HG03139 (cell line): Measurements from ENCODE around the gene ABCF3.

ENCODE experiments used
- ATAC-seq: cut with Tn5 transposase; IDR thresholded peaks from one replicate; pipeline ENCODE4 v1.9.1; 2021; ENCODE audit not compliant: unreplicated experiment

Gene ABCF3

DNA sequence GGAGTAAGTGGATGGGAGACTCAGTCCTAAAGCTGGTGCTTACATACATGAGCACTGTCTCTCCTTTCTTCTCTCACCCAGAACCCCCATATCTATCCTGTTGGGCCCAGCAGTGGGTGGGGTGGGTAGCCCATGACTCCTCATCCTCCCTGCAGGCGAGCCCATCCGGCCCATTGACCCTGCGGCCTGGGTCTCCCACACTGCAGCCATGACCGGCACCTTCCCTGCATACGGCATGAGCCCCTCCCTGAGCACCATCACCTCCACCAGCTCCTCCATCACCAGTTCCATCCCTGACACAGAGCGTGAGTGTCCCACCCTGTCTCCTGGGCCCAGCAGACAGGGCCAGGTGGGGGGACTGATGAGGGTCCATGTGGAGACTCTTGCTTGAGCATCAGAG is 19.3 kb upstream of the ABCF3 start:
- no peak for ATAC-seq

DNA sequence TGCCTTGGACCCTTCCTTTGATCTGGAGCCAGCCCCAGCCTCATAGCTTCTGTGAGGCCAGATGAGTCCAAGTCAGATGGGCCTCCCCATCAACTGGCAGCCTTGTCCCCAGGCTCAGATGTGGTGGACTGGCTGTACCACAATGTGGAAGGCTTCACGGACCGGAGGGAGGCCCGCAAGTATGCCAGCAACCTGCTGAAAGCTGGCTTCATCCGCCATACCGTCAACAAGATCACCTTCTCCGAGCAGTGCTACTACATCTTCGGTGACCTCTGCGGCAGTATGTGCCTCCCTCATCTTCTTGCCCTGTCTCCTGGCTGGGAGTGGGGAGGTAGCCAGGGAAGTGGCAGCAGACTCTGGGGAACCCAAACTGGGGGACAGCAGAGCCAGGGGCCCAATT is 18.2 kb upstream of the ABCF3 start:
- no peak for ATAC-seq

DNA sequence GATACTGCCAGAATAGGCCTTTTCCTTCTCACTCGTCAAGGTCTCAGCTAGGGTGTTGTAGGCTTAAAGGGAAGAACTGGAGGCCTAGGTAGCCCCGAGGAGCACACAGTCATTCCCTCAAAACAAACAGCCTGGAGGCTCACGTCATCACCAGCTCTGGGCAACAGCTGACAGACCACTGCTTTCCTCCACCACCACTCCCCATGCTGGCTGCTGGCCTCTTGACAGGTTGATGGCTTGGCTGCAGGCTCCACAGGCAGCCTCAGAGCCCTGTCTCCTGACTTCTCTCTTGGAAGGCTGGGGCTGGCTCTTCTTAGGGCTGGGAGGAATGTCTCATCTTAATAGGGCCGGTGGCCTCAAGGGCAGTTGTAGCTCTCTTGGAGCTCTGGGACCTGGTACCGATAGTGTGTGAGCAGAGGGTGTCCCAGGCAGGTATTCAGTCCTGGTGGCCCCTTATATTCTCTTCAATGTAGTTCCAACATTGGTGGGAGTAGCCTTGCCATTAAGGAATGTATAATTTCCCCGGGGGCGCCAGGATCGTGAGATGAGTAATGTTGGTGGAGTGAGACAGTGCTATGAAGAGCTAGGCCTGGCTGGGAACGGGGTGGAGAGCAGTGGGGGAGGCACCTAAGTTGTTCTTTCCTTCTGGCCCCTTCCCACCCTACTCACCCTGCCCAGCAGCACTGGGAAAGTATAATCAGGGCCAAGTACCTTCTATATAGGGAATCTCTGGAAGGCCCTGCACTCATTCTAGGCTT is 17.5 kb upstream of the ABCF3 start:
- ATAC-seq, result no peak

DNA sequence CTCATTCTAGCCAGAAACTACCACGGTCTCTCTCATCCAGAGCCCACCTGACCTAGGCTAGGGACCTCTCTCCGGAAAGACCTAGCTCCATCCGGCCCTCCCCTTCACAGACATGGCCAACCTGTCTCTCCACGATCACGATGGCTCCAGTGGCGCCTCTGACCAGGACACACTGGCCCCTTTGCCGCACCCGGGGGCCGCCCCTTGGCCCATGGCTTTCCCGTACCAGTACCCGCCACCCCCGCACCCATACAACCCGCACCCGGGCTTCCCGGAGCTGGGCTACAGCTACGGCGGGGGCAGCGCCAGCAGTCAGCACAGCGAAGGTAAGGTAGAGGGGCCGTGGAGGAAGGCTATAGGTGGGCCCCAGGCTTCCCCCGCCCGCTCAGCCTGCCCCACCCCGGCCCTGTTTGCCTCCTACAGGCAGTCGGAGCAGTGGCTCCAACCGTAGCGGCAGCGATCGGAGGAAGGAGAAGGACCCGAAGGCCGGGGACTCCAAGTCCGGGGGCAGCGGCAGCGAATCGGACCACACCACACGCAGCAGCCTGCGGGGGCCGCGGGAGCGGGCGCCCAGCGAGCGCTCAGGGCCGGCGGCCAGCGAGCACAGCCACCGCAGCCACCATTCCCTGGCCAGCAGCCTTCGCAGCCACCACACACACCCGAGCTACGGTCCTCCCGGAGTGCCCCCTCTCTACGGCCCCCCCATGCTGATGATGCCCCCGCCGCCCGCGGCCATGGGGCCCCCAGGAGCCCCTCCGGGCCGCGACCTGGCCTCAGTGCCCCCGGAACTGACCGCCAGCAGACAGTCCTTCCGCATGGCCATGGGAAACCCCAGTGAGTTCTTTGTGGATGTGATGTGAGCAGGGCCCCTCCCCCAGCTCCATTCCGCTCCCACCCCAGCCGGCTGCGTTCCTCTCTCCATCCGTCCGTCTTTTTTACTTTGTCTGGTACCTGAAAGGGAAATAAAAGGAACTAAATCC is 15.8 kb upstream of the ABCF3 start:
- no peak for ATAC-seq

DNA sequence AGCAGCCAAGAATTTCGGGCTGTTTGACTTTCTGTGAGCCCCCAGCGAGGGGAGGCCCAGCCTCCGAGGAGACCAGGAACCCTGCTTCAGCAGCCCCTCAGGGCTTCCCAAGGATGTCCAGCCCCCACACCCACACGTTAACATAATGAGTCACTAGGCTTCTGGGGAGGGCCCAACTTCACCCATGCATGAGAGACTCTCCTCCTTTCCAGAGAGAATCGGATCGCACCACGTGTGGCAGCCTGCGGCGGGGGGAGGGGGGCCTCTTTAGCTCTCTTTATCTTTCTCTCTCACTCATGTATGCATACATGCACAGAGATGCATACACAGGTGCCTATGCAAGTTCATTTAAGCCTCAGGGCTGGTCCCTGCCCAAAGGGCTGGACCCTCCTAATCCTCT is 14.4 kb upstream of the ABCF3 start:
- no peak for ATAC-seq

DNA sequence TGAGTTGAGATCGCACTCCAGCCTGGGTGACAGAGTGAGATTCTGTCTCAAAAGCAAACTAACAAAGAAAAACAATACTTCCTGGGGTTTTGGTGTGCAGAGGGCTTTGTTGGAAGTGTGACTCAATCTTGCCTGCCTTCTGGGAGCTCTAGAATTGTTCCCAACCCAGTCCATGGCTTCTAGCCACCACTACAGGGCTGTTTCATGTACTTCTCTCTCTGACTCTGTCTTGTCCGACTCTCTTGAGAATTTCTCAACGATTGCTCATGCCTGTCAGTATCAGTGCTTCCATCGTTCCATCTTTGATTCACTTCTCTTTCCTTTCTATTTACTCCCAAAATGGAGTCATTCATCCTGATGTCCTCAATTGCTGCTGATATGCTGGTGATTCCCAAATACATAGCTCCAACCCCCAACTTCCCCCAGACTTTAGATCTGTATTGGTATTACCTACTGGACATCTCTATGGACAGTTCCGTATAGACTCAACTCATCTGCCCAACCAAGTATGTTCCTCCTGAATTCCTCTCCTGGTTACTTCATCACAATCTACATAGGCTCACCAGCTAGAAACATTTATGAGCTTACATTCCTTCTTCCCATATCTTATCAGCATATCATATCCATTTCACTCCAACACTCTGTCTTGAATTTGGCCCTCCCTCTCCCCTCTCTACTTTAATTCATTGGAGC is 13.2 kb upstream of the ABCF3 start:
- no peak for ATAC-seq

DNA sequence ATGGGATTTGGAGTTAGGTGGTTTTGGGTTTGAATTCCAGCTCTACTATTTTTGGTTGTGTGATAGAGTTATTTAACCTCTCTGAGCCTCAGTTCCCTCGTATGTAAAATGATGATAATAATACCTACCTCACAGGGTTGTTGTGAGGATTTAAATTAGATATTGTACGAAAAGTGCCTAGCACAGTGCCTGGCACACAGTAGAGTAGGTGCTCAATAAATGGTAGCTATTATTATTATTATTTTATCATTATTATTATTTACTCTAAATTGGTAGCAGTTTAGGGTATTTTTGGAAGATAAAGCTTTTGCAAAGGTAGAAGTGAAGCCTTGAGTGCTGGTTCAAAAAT is 12.7 kb upstream of the ABCF3 start:
- ATAC-seq, result no peak

DNA sequence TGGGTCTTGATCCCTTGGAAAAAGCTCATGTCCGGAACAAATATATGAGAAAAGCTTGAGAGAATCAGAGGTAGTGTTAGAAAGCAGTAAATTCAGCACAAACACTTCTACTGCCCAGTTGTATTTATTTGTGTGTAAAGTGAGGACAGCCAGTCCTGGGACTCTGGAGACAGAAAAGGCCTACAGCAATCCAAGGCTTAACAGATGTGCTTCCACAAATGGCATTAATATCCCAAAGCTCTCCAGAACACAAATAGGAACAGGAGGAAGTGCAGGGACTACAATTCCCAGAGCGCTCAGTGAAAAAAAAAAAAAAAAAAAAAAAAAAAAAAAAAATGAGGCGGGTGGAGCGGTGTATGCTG is 11.7 kb upstream of the ABCF3 start:
- ATAC-seq, result no peak

DNA sequence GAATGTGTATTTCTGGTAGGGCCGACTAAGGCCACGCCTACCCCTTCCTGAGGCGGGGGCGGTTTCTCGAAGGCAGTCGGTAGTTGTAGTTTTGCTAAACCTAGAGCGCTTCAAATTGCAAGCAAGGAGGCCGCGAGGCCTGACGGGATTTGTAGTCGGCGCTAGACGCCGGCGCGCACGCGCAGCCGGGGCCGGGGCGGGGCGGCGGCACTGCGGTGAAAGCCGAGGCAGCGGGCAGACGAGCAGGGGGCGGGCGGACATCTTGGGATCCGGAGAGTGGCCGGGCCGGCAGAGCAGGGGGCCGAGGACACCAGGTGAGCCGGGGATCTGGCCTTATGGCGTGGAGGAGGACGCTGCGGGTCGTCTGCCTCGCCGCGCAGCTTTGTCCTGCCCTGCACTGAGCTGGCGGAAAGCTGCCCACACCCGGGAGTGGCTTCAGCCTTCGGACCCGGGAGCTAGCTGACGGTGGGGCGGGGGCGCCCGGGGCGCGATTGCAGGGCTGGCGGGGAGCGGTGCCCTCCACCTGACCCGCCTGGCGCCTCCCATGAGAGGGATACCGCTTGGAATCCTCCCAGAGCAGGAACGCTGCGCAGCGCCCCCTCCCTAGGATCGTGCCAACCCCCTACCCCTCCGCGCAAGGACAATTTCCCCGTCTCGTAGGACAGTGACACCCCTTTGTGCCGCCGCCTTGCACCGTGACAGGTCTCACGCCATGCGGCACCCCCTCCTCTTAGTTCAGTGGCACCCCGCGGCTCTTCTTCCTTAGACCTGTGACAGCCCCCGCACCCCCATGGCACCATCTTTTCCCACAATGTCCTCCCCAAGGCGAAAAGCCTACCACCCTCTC is 11.1 kb upstream of the ABCF3 start, which contains the start of gene AP2M1:
AP2M1 (plus strand) TSS at position 210 of the 847 bp plus-strand sequence. CDS start 2,139 bp downstream, outside the sequence.
- peak; percentile 92 for ATAC-seq

DNA sequence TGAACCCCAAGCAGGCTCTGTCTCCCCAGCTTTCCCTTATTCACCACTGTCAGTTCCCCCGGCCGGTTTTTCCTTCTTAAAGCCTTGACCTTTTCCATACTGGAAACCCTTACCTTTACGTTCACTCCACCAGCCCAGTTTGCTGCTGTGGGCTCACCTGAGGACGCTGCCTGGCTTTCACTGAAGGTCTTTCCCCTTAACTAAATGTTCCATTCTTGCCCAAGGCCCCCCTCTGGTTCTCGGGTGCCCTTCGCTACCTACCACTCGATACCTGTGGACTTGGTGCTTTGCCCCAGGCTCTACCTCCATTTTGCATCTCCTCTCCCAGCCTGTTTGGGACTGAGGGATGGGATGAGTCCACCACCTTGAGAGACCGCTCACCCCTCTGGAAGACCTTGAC is 10.5 kb upstream of the ABCF3 start:
- no peak for ATAC-seq

DNA sequence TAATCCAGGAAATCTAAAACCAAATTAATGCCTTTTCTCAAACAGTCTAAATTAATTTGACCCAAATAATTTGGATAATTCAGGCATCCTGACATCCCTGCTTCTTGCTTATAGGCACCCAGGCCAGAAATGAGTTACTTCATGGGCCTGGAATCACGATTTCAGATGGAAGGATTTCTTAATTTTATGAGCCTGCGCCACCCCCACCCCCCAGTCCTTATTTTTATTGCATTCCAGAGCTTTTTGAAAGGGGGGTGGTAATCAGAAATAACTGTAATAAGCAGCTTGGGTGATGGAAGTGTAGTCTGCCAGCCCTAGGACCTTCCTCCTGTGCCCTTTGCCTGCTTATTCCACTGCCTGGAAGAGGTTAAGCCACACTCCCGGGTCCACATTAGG is 10.0 kb upstream of the ABCF3 start:
- no peak for ATAC-seq

DNA sequence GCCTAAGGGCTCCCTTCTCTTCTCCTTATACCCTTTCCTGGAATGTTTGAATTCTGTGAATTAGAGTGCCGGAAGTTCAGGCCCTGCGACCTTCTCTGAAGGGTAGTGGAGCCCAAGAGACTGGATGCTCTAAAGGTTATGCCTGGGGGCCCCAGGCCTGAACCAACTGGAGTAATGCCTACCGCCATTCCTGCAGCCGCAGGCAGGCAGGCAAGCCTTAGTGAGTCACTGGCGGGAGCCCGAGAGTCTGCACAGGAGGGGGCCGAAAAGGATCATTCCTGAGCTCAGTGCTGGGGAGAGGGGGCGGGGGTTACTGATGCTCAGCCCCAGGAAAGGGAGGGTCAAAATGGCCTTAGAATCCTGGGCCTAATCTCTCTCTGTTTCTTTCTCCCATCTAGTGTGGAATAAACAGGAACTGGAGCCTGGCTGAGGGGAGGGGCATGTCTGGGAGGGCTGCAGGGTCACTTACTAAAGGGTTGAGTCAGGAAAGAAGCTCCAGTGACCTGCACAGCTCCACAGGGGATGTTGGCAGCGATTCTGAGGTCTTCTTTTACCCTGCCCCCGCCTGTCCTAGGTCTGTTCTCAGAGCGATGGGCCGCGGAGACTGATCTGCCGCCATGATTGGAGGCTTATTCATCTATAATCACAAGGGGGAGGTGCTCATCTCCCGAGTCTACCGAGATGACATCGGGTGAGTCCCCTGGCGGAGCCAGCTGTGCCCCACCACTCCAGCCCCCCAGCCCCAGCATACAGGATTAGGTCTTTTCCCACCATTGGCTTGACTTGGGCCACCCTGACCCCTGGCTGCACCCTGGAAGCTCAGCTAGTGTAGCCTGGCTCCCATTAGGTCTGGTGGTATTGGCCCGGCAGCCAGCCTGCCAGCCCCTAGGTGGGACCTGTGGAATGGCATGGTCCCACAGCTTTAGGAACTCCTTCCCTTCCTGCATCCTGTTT is 9.3 kb upstream of the ABCF3 start:
- no peak for ATAC-seq

DNA sequence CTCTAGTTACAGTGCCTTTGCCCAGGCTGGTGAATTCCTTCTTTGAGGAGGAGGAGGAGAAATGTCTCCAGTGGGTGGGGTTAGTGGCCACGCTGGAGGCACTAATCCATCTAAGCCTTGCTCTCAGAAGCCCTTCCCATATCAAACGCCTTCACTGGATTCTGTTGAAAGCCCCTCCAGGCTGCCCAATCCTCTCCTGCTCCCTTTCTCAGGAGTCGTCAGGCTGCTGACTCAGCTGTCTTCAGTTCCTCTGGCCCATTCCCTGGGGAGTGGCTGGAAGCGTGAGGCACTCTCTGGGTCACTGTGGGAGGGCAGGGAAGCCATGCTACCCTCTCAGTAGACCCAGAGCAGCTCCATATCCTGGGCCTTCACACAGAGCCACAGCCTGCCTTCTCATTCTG is 8.7 kb upstream of the ABCF3 start:
- ATAC-seq, result no peak

DNA sequence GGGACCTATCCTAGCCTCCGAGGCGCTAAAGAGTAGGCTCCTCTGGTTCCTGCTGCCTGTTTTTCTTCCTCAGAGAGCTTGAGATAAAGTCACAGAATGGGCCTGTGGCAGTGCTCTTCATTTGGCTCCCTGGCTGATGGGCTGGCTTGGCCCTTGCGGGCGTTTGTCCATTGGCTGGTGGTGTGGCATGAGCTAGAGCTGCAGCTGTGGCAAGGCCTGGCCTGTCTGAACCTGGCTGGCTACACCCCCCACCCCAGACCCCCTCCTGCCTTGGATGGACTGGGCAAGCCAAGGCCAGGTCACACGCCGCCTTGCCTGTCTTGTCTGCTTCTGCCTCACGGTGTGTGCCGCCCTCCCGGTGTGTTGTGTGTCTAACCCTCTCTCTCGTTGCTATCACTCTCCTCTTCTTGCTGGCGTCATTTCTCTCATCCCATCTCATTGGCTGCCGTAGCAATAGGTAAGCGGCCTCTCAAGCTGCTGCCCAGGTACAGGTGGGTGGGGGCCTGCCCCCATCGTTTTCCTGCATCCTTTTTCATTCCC is 8.2 kb upstream of the ABCF3 start:
- no peak for ATAC-seq

DNA sequence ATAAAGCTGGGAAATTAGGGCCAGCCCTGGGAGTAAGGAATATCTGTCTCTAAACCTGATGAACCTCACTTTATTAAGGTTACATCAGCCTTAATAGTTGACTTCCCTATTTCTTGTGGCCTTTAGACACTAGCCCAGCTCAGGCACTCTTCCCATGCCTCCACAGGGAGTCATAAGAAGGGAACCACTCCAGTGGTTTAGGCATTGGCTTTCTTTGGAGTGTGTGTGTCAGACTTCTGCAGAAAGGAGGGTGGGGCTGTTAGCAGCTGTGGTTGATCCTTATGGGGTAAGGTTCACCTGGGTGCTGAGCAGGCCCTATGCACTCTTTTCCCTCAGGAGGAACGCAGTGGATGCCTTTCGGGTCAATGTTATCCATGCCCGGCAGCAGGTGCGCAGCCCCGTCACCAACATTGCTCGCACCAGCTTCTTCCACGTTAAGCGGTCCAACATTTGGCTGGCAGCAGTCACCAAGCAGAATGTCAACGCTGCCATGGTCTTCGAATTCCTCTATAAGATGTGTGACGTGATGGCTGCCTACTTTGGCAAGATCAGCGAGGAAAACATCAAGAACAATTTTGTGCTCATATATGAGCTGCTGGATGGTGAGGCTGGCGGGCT is 7.4 kb upstream of the ABCF3 start:
- ATAC-seq, result no peak

DNA sequence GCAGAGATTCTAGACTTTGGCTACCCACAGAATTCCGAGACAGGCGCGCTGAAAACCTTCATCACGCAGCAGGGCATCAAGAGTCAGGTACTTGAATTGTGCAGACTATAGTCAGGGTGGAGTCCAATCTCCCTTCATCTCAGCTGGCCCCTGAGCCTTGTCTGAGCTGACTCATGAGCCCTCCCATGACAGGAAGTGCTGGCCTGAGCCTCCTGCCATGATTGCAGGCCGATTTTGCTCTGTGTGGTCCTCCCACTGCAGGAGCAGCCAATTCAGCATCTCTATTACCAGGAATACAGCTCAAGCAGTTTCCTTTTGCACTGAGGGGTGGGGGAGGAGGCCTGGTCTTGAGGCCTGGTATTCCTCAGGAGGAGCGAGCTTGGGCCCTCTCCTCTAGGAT is 5.8 kb upstream of the ABCF3 start:
- no peak for ATAC-seq

DNA sequence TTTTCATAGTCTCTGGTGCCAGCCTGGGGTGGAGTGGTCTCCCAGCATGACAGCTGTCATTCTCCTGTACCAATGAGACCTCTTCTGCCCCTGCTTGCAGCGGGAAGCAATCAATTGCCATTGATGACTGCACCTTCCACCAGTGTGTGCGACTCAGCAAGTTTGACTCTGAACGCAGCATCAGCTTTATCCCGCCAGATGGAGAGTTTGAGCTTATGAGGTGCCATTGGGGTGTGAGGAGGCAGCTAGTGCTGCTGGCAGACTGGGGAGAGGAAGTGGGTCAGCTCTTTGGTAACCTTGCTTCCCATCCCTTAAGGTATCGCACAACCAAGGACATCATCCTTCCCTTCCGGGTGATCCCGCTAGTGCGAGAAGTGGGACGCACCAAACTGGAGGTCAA is 4.4 kb upstream of the ABCF3 start:
- ATAC-seq, result no peak

DNA sequence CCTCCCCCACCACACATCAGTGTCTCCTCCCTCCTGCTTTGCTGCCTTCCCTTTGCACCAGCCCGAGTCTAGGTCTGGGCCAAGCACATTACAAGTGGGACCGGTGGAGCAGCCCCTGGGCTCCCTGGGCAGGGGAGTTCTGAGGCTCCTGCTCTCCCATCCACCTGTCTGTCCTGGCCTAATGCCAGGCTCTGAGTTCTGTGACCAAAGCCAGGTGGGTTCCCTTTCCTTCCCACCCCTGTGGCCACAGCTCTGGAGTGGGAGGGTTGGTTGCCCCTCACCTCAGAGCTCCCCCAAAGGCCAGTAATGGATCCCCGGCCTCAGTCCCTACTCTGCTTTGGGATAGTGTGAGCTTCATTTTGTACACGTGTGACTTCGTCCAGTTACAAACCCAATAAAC is 2.3 kb upstream of the ABCF3 start:
- ATAC-seq, result no peak
